22Rv1 (cell line): ENCODE results near the gene MB21D2.

ENCODE experiments used
- H3K27ac ChIP-seq: fragments of 450-650 bp; 2 replicates; pipeline ENCODE4 v1.5.1; 2017
- ZFX ChIP-seq: fragments of 450-650 bp; IDR thresholded peaks from 2 replicates; pipeline ENCODE4 v1.6.1; 2017; ENCODE audit warnings: antibody characterized with exemption, borderline replicate concordance
- TF ChIP-seq, protein P1 (sequence below): fragments of 450-650 bp; IDR thresholded peaks from 2 replicates; pipeline ENCODE4 v1.5.1; 2017; ENCODE audit warnings: mild to moderate bottlenecking

The MB21D2 gene

DNA sequence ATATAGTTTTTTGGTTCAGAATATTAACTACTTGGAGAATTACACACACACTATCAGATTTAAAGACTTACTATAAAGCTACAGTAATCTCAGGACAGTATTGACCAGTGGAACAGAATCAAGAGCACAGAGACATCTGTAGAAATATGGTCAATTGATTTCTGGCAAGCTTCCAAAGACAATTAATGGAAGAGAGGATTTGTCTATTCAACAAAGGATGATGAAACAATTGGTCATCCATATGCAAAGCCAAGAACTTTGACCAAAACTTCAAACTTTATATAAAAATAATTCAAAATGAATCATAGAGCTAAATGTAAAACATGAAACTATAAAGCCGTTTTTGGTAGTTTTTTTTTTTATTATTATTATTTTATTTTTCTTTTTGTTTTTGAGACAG lies 29.8 kb upstream of the MB21D2 start:
- no peak for TF ChIP-seq ZFX
- TF ChIP-seq, protein P1, sequence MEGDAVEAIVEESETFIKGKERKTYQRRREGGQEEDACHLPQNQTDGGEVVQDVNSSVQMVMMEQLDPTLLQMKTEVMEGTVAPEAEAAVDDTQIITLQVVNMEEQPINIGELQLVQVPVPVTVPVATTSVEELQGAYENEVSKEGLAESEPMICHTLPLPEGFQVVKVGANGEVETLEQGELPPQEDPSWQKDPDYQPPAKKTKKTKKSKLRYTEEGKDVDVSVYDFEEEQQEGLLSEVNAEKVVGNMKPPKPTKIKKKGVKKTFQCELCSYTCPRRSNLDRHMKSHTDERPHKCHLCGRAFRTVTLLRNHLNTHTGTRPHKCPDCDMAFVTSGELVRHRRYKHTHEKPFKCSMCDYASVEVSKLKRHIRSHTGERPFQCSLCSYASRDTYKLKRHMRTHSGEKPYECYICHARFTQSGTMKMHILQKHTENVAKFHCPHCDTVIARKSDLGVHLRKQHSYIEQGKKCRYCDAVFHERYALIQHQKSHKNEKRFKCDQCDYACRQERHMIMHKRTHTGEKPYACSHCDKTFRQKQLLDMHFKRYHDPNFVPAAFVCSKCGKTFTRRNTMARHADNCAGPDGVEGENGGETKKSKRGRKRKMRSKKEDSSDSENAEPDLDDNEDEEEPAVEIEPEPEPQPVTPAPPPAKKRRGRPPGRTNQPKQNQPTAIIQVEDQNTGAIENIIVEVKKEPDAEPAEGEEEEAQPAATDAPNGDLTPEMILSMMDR, result no peak
- H3K27ac ChIP-seq, result no peak overlapping the region

DNA sequence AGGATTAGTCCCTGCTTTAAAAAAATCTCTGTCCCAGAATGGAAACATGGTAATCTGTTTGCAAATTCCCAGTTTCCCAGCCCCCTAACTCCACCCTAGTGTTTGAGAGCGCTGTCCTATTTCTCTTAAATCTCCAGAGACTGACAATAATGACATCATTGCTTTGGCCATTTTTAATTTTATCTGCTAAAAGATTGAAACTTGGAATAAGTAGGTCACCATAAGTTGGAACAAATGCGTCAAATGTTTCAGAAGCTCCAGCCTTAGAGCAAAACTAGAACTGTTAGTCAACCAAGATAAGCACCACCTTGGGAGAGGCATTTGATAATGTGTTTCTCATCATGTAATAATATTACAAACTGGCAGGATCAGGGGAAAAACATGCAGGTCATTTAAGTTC lies 25.7 kb upstream of the MB21D2 start:
- TF ChIP-seq ZFX, result no peak
- TF ChIP-seq, protein P1, result no peak

DNA sequence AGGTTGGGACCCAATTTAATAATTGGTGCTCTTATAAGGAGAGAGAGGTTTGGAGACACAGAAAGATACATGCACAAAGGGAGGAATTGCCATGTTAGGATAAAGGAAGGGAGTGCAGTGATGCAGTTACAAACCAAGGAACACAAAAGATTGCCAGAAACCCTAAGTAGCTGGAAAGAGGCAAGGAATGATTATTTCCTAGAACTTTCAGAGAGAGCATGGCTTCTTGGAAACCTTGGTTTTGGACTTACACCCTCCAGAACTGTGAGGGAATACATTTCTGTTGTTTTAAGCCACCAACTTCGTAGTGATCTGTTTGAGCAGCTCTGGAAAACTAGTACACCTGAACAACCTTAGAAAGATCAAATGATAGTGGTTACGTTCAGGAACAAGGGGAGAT lies 25.0 kb upstream of the MB21D2 start:
- H3K27ac ChIP-seq, result no peak overlapping the region
- no peak for TF ChIP-seq ZFX

More for the DNA sequence above, 25.7 kb upstream of the MB21D2 start:
- H3K27ac ChIP-seq, result no peak overlapping the region

DNA sequence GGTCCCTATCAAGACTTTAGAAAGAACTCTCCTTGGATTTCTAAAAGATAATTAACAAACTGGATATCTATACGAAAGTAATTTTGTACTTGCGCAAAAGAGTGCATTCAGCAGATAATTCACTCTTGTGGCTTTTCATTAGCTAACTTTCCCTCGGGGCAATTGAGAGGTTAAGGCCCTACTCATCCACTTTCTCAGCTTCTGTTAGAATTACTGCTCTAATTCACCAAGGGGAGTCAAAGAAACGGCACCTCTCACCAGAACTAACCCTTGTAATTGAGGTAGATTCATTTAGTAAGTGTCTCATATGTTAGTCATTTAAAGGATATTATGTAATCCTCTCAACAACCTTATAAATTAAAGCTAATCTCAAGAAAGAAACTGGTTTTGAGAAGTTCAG lies 22.5 kb upstream of the MB21D2 start:
- TF ChIP-seq, protein P1, result no peak
- no peak for TF ChIP-seq ZFX
- no peak overlapping the region for H3K27ac ChIP-seq

- H3K27ac ChIP-seq, result no peak overlapping the region
- no peak for TF ChIP-seq ZFX
- TF ChIP-seq, protein P1, result no peak
Observed at GRCh38 chr3:192935441-192935840, 17.8 kb upstream of the MB21D2 start.

DNA sequence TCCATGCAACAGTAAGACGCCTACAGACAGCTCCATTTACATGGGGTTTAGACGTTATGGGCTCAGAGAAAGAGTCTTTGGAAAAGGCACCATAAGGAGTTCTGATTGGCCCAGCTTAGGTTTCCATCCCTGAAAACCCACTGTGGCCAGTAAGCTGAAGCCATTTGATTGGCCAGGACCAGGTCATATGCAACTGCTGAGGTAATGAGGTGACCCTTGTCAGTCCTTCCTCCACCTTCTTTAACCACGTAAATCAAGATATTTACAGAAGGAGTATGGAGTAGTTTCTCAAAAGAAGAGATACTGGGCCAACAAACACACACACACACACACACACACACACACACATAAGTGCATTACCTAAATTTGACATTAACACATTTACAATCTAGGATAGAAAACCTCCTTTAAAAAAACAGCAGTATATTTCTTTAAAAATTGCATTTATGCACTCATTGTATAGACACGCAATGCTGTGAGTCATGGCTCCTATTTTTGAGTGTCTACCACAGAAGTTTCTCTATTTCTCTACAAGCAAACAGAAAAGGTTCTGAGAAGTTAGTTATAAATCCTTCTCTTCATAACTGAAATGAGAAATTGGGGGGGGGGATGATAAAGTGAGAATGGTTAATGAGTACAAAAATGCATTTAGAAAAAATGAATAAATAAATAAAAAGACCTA lies 16.3 kb upstream of the MB21D2 start:
- H3K27ac ChIP-seq, result no peak overlapping the region
- TF ChIP-seq, protein P1, result no peak
- no peak for TF ChIP-seq ZFX

DNA sequence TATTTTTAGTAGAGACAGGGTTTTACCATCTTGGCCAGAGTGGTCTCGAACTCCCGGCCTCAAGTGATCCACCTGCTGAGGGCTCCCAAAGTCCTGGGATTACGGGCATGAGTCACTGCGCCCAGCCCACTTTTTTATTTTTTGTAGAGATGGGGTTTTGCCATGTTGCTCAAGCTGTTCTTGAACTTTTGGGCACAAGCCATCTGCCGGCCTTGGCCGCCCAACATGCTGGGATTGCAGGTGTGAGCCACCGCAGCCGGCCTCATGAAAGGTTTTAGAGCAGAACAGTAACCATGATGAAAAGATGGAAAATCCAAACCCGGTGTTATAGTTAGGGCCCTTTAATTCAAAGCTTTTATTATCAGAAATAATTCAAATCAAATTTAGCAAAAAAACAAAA lies 15.6 kb upstream of the MB21D2 start:
- H3K27ac ChIP-seq, result no peak overlapping the region
- TF ChIP-seq, protein P1, result no peak
- no peak for TF ChIP-seq ZFX

DNA sequence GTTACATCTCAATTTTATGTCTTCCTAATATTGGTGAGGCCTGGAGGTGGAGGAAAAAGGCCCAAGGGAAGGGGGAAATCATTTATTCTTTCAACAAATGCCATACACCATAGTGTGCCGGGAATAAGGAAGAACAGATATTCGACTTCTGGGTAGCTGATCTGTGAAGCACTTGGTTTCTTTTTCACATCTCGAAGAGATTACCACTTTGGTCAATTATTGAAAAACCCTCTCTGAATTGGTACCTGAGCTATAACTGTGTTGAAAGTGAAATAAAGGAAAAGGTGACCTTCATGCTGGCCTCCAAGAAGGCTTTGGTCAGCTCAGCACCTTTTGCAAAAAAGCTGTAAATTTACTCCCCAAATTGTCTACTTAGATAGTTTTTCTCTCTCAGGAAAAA lies 14.2 kb upstream of the MB21D2 start:
- TF ChIP-seq, protein P1, result no peak
- TF ChIP-seq ZFX, result no peak
- H3K27ac ChIP-seq, result no peak overlapping the region
